ENCODE data around the gene OGN. TPM values are rescaled to one million over a fixed set of nuclear protein-coding genes. Genes with fewer than 3 reads are reported as not detected.
A peak's percentile ranks its signal among the peaks of the same experiment; 100 is the strongest.

OGN gene
- total and polyA plus RNA-seq, 10 of the 15 experiments (the other 5 are each of a cell fraction or from before 2014, with no cell fraction given) = 0.04 to 2.5 (median 0.15) TPM; not detected in 4

GRCh38 chr9:92444841-92445240 lies 40.5 kb upstream of the OGN start (continued):
- TF ChIP-seq, protein P1, sequence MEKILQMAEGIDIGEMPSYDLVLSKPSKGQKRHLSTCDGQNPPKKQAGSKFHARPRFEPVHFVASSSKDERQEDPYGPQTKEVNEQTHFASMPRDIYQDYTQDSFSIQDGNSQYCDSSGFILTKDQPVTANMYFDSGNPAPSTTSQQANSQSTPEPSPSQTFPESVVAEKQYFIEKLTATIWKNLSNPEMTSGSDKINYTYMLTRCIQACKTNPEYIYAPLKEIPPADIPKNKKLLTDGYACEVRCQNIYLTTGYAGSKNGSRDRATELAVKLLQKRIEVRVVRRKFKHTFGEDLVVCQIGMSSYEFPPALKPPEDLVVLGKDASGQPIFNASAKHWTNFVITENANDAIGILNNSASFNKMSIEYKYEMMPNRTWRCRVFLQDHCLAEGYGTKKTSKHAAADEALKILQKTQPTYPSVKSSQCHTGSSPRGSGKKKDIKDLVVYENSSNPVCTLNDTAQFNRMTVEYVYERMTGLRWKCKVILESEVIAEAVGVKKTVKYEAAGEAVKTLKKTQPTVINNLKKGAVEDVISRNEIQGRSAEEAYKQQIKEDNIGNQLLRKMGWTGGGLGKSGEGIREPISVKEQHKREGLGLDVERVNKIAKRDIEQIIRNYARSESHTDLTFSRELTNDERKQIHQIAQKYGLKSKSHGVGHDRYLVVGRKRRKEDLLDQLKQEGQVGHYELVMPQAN (conservative IDR thresholded peaks at IDR 0.05) = no peak
- TF ChIP-seq ZNF592 (IDR thresholded peaks at IDR 0.05) = no peak
- TF ChIP-seq IKZF1 (conservative IDR thresholded peaks at IDR 0.05) = no peak
- TF ChIP-seq TCF12 (IDR thresholded peaks at IDR 0.05; ENCODE audit: low read depth, low read length) = no peak
- no peak for TF ChIP-seq LARP7 (IDR thresholded peaks at IDR 0.05)

- Histone ChIP-seq H3K9me3 (replicated peaks; ENCODE audit: control insufficient read depth, insufficient read depth, low read length) (no peaks in the 10 kb centered on the region), H3K9ac (ENCODE audit: control insufficient read depth, insufficient read depth, low read length) (no peak overlapping the region), H3K27me3 (replicated peaks in 1 of 2; ENCODE audit: control insufficient read depth in 2 of 2, insufficient read depth in 2 of 2, low read length in 1 of 2) (no peaks in the 10 kb centered on the region), H2AFZ (ENCODE audit: control insufficient read depth, low read depth, low read length) (no peak overlapping the region), H3K4me3 (no peak overlapping the region), H3K4me2 (ENCODE audit: control insufficient read depth, insufficient read depth) (peak overlapping the region; percentile 46; the same call in 1 of the 2 replicates), H3K27ac (ENCODE audit: control insufficient read depth, insufficient read depth) (no peak overlapping the region), H3K36me3 (ENCODE audit: control insufficient read depth in 2 of 2, insufficient read depth in 2 of 2, low read length in 1 of 2) (no peaks in the 10 kb centered on the region), H4K20me1 (ENCODE audit: control insufficient read depth, insufficient read depth) (no peaks in the 10 kb centered on the region), H3K79me2 (ENCODE audit: control insufficient read depth, insufficient read depth, low read length) (no peaks in the 10 kb centered on the region), H3K4me1 (ENCODE audit: control insufficient read depth, insufficient read depth, low read length) (no peaks in the 10 kb centered on the region)
- DNase-seq (ENCODE audit: low read depth, low spot score) = peak; percentile 37
- peak; percentile 97 for FAIRE-seq
- SMC1A ChIA-PET (ENCODE audit: uncharacterized antibody, unreplicated experiment) = interaction anchor here (1.3 to 1.7 kb wide), 3 partner anchors 31 to 301 kb away, joined by 3 to 7 read pairs (median 3); no protein-coding TSS in a partner anchor
- POLR2A ChIA-PET = no interaction called here
- BruUV-seq (replicated peaks) = no TSS peak
- intact Hi-C loops (cut with micrococcal nuclease; ENCODE audit: unreplicated experiment) (loop anchor here (10.0 kb wide), 1 partner anchor 116 kb away; the partner anchor contains the start of genes CENPP and NOL8), in situ Hi-C loops (cut with MboI) (no loop called here)
- ATAC-seq = peak; percentile 96
- RAD21 ChIA-PET (ENCODE audit: unreplicated experiment) = interaction anchor here (2.3 to 2.4 kb wide), 2 partner anchors 112 to 300 kb away, joined by 9 to 10 read pairs; no protein-coding TSS in a partner anchor
- CTCF ChIA-PET = interaction anchor here (0.6 to 2.3 kb wide), 5 partner anchors 12 to 305 kb away, joined by 3 to 35 read pairs (median 4); no protein-coding TSS in a partner anchor
- 2% methylated on average over 6 of the region's 6 CpGs for WGBS (ENCODE audit: insufficient coverage, insufficient replicate concordance, low lambda C conversion rate, missing lambda C conversion rate)
- TF ChIP-seq IRF3 (IDR thresholded peaks at IDR 0.05) (no peak), ESRRA (IDR thresholded peaks at IDR 0.05; ENCODE audit: low read length) (no peak), SMAD5 (IDR thresholded peaks at IDR 0.05; ENCODE audit: low read depth) (no peak), NFIC (IDR thresholded peaks at IDR 0.05; ENCODE audit: low read depth, low read length) (0 out of 2 replicates have a peak, but pooled peaks have one; percentile 24), EP300 (IDR thresholded peaks at IDR 0.05; ENCODE audit: borderline replicate concordance in 1 of 2, control insufficient read depth in 1 of 2, low read depth in 2 of 2, low read length in 2 of 2) (no peak), GABPA (IDR thresholded peaks at IDR 0.05; ENCODE audit: low read depth) (no peak), ZSCAN29 (IDR thresholded peaks at IDR 0.05) (no peak), SRF (IDR thresholded peaks at IDR 0.05; ENCODE audit: low read depth in 2 of 2, low read length in 2 of 2) (no peak)
- TF ChIP-seq, protein P2, sequence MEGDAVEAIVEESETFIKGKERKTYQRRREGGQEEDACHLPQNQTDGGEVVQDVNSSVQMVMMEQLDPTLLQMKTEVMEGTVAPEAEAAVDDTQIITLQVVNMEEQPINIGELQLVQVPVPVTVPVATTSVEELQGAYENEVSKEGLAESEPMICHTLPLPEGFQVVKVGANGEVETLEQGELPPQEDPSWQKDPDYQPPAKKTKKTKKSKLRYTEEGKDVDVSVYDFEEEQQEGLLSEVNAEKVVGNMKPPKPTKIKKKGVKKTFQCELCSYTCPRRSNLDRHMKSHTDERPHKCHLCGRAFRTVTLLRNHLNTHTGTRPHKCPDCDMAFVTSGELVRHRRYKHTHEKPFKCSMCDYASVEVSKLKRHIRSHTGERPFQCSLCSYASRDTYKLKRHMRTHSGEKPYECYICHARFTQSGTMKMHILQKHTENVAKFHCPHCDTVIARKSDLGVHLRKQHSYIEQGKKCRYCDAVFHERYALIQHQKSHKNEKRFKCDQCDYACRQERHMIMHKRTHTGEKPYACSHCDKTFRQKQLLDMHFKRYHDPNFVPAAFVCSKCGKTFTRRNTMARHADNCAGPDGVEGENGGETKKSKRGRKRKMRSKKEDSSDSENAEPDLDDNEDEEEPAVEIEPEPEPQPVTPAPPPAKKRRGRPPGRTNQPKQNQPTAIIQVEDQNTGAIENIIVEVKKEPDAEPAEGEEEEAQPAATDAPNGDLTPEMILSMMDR (IDR thresholded peaks at IDR 0.05 in 2 of 3, conservative IDR thresholded peaks at IDR 0.05 in 1 of 3; ENCODE audit: control insufficient read depth in 2 of 3, extremely low read depth in 1 of 3, insufficient read depth in 1 of 3, low read depth in 3 of 3, low read length in 3 of 3) = no peak
Measured at GRCh38 chr9:92440751-92441046, 36.3 kb upstream of the OGN start.

Measured in GM12878 (cell line).